A549 (cell line): ENCODE data around the gene TTC16. TPM values are rescaled to one million over a fixed set of nuclear protein-coding genes. Genes with fewer than 3 reads are reported as not detected.

Source experiments
- ATAC-seq, 2 experiments: fragments of 200-7000 bp in 1 of 2; fragments of >200 bp in 1 of 2; cut with Nextera tagmentation in 1 of 2; cut with Tn5 transposase in 1 of 2; 3 replicates each; pipeline versions ENCODE4 v1.8.0 to v1.9.1; 2018 to 2020; ENCODE audit warnings: mild to moderate bottlenecking in 1 of 2, moderate library complexity in 1 of 2
- CTCF ChIA-PET: fragments of 300-600 bp; sonication (Branson Sonifier 250); formaldehyde crosslinking; extraction: SDS; loops from one replicate; lab custom pipeline; 2021; ENCODE audit warnings: antibody characterized with exemption, inconsistent platforms; lab: Yijun Ruan, JAX
- POLR2A ChIA-PET: fragments of 350-600 bp; formaldehyde crosslinking; extraction: SDS; loops from one replicate; lab custom pipeline; 2021; ENCODE audit warnings: antibody characterized with exemption, inconsistent platforms; lab: Yijun Ruan, JAX
- DNase-seq, 2 experiments: peaks; one replicate each; pipeline versions ENCODE4 v3.0.0 to v3.0.0-alpha.2; 2011 to 2016; ENCODE audit warnings: low read depth in 1 of 2, low spot score in 1 of 2
- FAIRE-seq: peaks from 2 replicates; lab custom pipeline; 2011; peaks lifted over from hg19 to GRCh38; lab: Jason Lieb, UNC
- H3K27ac ChIP-seq, 2 experiments: fragments of >200 bp; sonication (Bioruptor Twin); formaldehyde crosslinking; 3 replicates each; pipeline ENCODE4 v1.5.1; 2016 to 2017
- H3K4me1 ChIP-seq: fragments of >200 bp; sonication (Bioruptor Twin); formaldehyde crosslinking; 3 replicates; pipeline ENCODE4 v1.6.1; 2016
- H3K4me2 ChIP-seq: fragments of >200 bp; sonication (Bioruptor Twin); formaldehyde crosslinking; 3 replicates; pipeline ENCODE4 v1.6.1; 2016
- H3K4me3 ChIP-seq: fragments of >200 bp; sonication (Bioruptor Twin); formaldehyde crosslinking; 3 replicates; pipeline ENCODE4 v1.5.1; 2016
- H3K9me3 ChIP-seq: fragments of >200 bp; sonication (Bioruptor Twin); formaldehyde crosslinking; 3 replicates; pipeline ENCODE4 v1.6.1; 2016
- BCL3 ChIP-seq: fragments of >200 bp; sonication (Bioruptor Twin); formaldehyde crosslinking; IDR thresholded peaks from 3 replicates; pipeline ENCODE4 v1.6.1; 2016
- BHLHE40 ChIP-seq: IDR thresholded peaks from 2 replicates; pipeline ENCODE4 v1.6.1; 2012; ENCODE audit warnings: low read depth, low read length, inconsistent platforms
- CBX2 ChIP-seq: fragments of 200-600 bp; sonication (generic); IDR thresholded peaks from 2 replicates; pipeline ENCODE4 v1.6.1; 2016; ENCODE audit warnings: low read depth, mild to moderate bottlenecking, borderline replicate concordance
- CEBPB ChIP-seq, 2 experiments: fragments of >200 bp in 1 of 2; sonication (Bioruptor Twin) in 1 of 2; formaldehyde crosslinking in 1 of 2; IDR thresholded peaks; 2 replicates each; pipeline ENCODE4 v1.6.1; 2012 to 2016
- EP300 ChIP-seq, 2 experiments: fragments of >200 bp; sonication (Bioruptor Twin); formaldehyde crosslinking; IDR thresholded peaks; 2 replicates in 1 of 2; 3 replicates in 1 of 2; pipeline ENCODE4 v1.6.1; 2016 to 2017
- ESRRA ChIP-seq: fragments of 150-350 bp; IDR thresholded peaks from 2 replicates; pipeline ENCODE4 v1.6.1; 2014; ENCODE audit warnings: mild to moderate bottlenecking, low read length, borderline replicate concordance
- FOXS1 ChIP-seq: fragments of 250-450 bp; sonication (Bioruptor Pico); IDR thresholded peaks from 2 replicates; pipeline ENCODE4 v1.5.0; 2020; ENCODE audit warnings: mild to moderate bottlenecking, moderate library complexity
- GATA3 ChIP-seq: IDR thresholded peaks from 2 replicates; pipeline ENCODE4 v1.6.1; 2012; ENCODE audit warnings: borderline replicate concordance
- HES2 ChIP-seq: fragments of >200 bp; sonication (Bioruptor Twin); formaldehyde crosslinking; IDR thresholded peaks from 2 replicates; pipeline ENCODE4 v1.6.1; 2016
- HEYL ChIP-seq: fragments of 250-450 bp; sonication (Bioruptor Pico); IDR thresholded peaks from 2 replicates; pipeline ENCODE4 v1.8.0; 2021; ENCODE audit warnings: mild to moderate bottlenecking, moderate library complexity
- HOXA7 ChIP-seq: fragments of 250-450 bp; sonication (Bioruptor Pico); IDR thresholded peaks from 2 replicates; pipeline ENCODE4 v1.5.0; 2020; ENCODE audit warnings: mild to moderate bottlenecking, moderate library complexity
- NFE2L2 ChIP-seq: fragments of 150-350 bp; conservative IDR thresholded peaks from 2 replicates; pipeline ENCODE4 v1.6.1; 2014; ENCODE audit warnings: low read length
- NPAS2 ChIP-seq: fragments of 250-450 bp; sonication (Bioruptor Pico); IDR thresholded peaks from 2 replicates; pipeline ENCODE4 v1.8.0; 2022; ENCODE audit warnings: mild to moderate bottlenecking, moderate library complexity, borderline replicate concordance
- NR3C1 ChIP-seq: fragments of >200 bp; sonication (Bioruptor Twin); formaldehyde crosslinking; IDR thresholded peaks from 3 replicates; pipeline ENCODE4 v1.6.1; 2017
- PHF8 ChIP-seq: fragments of 200-600 bp; sonication (generic); IDR thresholded peaks from 2 replicates; pipeline ENCODE4 v1.6.1; 2016; ENCODE audit warnings: low read depth, mild to moderate bottlenecking, antibody characterized with exemption, moderate library complexity, borderline replicate concordance
- POLR2A ChIP-seq: IDR thresholded peaks from 2 replicates; pipeline ENCODE4 v1.6.1; 2012; ENCODE audit warnings: mild to moderate bottlenecking, low read length
- POLR2AphosphoS2 ChIP-seq: conservative IDR thresholded peaks from 2 replicates; pipeline ENCODE4 v1.6.1; 2012; ENCODE audit warnings: low read length, improper control_type of control experiment, inconsistent platforms
- RCOR1 ChIP-seq: fragments of 150-350 bp; IDR thresholded peaks from 2 replicates; pipeline ENCODE4 v1.6.1; 2014; ENCODE audit warnings: antibody characterized with exemption, low read length, low read depth
- RFX5 ChIP-seq: fragments of 450-650 bp; IDR thresholded peaks from 2 replicates; pipeline ENCODE4 v1.7.1; 2014; ENCODE audit warnings: antibody characterized with exemption, mild to moderate bottlenecking, moderate library complexity
- TFCP2L1 ChIP-seq: fragments of 250-450 bp; sonication (Bioruptor Pico); IDR thresholded peaks from 2 replicates; pipeline ENCODE4 v1.5.0; 2021; ENCODE audit warnings: mild to moderate bottlenecking
- ZFP36 ChIP-seq: fragments of 450-650 bp; IDR thresholded peaks from 2 replicates; pipeline ENCODE4 v1.6.1; 2014; ENCODE audit warnings: borderline replicate concordance; ENCODE audit not compliant: partially characterized antibody
- WGBS: methylation state at CpG from one replicate; pipeline ENCODE4 v1.1.6; 2017; ENCODE audit errors: missing lambda C conversion rate; 5-methylcytosine and 5-hydroxymethylcytosine counted together
- polyA plus RNA-seq, 4 experiments: library from polyadenylated mRNA; depleted of rRNA in 3 of 4; stranded (reverse); fragments of >200 nt; fragmentation: RNase III in 1 of 4; extraction: RNeasy Plus Mini Kit Qiagen cat#74134 plus additional on column Dnase treatment in 1 of 4; gene quantifications; 2 replicates in 3 of 4; 3 replicates in 1 of 4; pipeline ENCODE4 v1.2.3, GENCODE V29; 2011 to 2017
- TF ChIP-seq, protein P1 (sequence below): fragments of >200 bp; sonication (Bioruptor Twin); formaldehyde crosslinking; IDR thresholded peaks from 3 replicates; pipeline ENCODE4 v1.5.1; 2016
- TF ChIP-seq, protein P2 (sequence below): fragments of 250-450 bp; sonication (Bioruptor Pico); IDR thresholded peaks from 2 replicates; pipeline ENCODE4 v1.5.0; 2021; ENCODE audit warnings: mild to moderate bottlenecking, moderate library complexity, borderline replicate concordance

Gene TTC16
- polyA plus RNA-seq, 2 of the 4 experiments (the other 2 are of a cell fraction): not detected

- TF ChIP-seq, protein P1, sequence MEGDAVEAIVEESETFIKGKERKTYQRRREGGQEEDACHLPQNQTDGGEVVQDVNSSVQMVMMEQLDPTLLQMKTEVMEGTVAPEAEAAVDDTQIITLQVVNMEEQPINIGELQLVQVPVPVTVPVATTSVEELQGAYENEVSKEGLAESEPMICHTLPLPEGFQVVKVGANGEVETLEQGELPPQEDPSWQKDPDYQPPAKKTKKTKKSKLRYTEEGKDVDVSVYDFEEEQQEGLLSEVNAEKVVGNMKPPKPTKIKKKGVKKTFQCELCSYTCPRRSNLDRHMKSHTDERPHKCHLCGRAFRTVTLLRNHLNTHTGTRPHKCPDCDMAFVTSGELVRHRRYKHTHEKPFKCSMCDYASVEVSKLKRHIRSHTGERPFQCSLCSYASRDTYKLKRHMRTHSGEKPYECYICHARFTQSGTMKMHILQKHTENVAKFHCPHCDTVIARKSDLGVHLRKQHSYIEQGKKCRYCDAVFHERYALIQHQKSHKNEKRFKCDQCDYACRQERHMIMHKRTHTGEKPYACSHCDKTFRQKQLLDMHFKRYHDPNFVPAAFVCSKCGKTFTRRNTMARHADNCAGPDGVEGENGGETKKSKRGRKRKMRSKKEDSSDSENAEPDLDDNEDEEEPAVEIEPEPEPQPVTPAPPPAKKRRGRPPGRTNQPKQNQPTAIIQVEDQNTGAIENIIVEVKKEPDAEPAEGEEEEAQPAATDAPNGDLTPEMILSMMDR: no peak
- no peak for TF ChIP-seq NPAS2 (CRISPR knock-in tag)
- no peak for TF ChIP-seq BCL3
- TF ChIP-seq POLR2A: no peak
- TF ChIP-seq, protein P2, sequence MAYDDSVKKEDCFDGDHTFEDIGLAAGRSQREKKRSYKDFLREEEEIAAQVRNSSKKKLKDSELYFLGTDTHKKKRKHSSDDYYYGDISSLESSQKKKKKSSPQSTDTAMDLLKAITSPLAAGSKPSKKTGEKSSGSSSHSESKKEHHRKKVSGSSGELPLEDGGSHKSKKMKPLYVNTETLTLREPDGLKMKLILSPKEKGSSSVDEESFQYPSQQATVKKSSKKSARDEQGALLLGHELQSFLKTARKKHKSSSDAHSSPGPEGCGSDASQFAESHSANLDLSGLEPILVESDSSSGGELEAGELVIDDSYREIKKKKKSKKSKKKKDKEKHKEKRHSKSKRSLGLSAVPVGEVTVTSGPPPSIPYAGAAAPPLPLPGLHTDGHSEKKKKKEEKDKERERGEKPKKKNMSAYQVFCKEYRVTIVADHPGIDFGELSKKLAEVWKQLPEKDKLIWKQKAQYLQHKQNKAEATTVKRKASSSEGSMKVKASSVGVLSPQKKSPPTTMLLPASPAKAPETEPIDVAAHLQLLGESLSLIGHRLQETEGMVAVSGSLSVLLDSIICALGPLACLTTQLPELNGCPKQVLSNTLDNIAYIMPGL: no peak
- TF ChIP-seq TFCP2L1 (CRISPR knock-in tag): no peak
- no peak for TF ChIP-seq RFX5
- no peak for TF ChIP-seq ESRRA
These were observed 32.2 kb upstream of the TTC16 start (continued) for GRCh38 chr9:127683723-127684122.

DNA sequence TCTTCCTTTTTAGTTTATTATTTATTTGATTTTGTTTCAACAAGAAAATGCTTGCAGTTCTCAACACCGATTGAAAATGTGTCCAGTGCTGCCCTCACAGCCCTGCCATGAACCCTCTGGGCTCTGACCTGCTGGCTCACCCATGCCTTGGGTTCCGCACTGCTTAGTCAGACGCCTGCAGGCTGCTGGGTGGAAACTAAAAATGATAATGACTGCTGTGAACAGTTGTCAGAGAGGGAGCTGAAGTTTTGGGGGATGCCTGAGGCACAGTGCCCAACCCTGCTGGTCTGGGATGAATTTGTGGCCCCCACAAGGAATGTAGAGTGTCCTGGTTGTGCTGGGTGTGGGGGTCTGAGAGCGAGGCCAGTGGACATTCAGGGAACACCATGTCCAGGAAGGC lies 31.3 kb upstream of the TTC16 start:
- Histone ChIP-seq H3K4me3 (no peak overlapping the region), H3K9me3 (no peaks in the 10 kb centered on the region), H3K4me1 (peaks cover 5% of the 10 kb centered on the region; the same call in 2 of the 3 replicates)
- FAIRE-seq (no peak), ATAC-seq (peak in 1 of 2 experiments; percentile 56; a peak in 3 of 6 replicates)
- ChIA-PET CTCF (interaction anchor here (0.7 to 3.6 kb wide), 9 partner anchors 13 to 185 kb away, joined by 3 to 21 read pairs (median 3); partner anchors contain the start of genes CFAP157 and TOR2A), POLR2A (no interaction called here)
- WGBS: 78% methylated on average over 4 of the region's 4 CpGs
- TF ChIP-seq CBX2: no peak
- no peak for TF ChIP-seq ZFP36
- no peak for TF ChIP-seq NPAS2 (CRISPR knock-in tag)
- no peak for TF ChIP-seq FOXS1 (CRISPR knock-in tag)
- TF ChIP-seq HOXA7 (CRISPR knock-in tag): no peak
- no peak for TF ChIP-seq NFE2L2
- no peak for TF ChIP-seq RFX5
- no peak for TF ChIP-seq RCOR1
- TF ChIP-seq HEYL (CRISPR knock-in tag): no peak
- no peak for TF ChIP-seq CEBPB (IDR thresholded peaks at IDR 0.05)
- no peak for TF ChIP-seq NR3C1
- no peak for TF ChIP-seq BHLHE40
- no peak for TF ChIP-seq HES2
- no peak for TF ChIP-seq ESRRA
- TF ChIP-seq GATA3: no peak
- no peak for TF ChIP-seq EP300 (IDR thresholded peaks at IDR 0.05)
- TF ChIP-seq PHF8: no peak
- TF ChIP-seq TFCP2L1 (CRISPR knock-in tag): no peak
- TF ChIP-seq POLR2AphosphoS2: no peak
- TF ChIP-seq, all 56 proteins: peak for 0
- DNase-seq: no peak
- no peak overlapping the region for H3K27ac ChIP-seq
- H3K4me2 ChIP-seq: no peak overlapping the region
